ENCODE measurements around the gene PRCC. TPM values are rescaled to one million over a fixed set of nuclear protein-coding genes. Genes with fewer than 3 reads are reported as not detected.

Gene PRCC
- polyA plus RNA-seq, 5 donors: 95.0 to 105 (median 100) TPM

GRCh38 chr1:156794506-156795373 lies 27.4 kb downstream of the PRCC start:
- DNase-seq: no peak

- DNase-seq: no peak
Observed at GRCh38 chr1:156795374-156795733, 28.0 kb downstream of the PRCC start.

- DNase-seq: no peak
Observed at GRCh38 chr1:156795787-156796186, 28.5 kb downstream of the PRCC start.

- no peak for DNase-seq
Observed at GRCh38 chr1:156796340-156797097, 29.2 kb downstream of the PRCC start.

GRCh38 chr1:156797212-156797871 lies 30.0 kb downstream of the PRCC start:
- no peak for DNase-seq

- DNase-seq: no peak
Observed at GRCh38 chr1:156801409-156802121, 34.2 kb downstream of the PRCC start.

- DNase-seq: no peak
Observed at GRCh38 chr1:156802421-156802935, 35.1 kb downstream of the PRCC start.

- no peak for DNase-seq
Observed at GRCh38 chr1:156803086-156803851, 35.9 kb downstream of the PRCC start.

GRCh38 chr1:156804026-156804425 lies 36.7 kb downstream of the PRCC start:
- no peak for DNase-seq

- DNase-seq: no peak
Observed at GRCh38 chr1:156804572-156805243, 37.4 kb downstream of the PRCC start.

GRCh38 chr1:156805766-156806511 lies 38.6 kb downstream of the PRCC start:
- peak in 1 of 2 donors; percentile 42 for DNase-seq

GRCh38 chr1:156806512-156807440 lies 39.4 kb downstream of the PRCC start:
- DNase-seq: no peak

- DNase-seq: no peak
Observed at GRCh38 chr1:156807627-156808026, 40.3 kb downstream of the PRCC start.

- DNase-seq: no peak
Observed at GRCh38 chr1:156808186-156809030, 41.1 kb downstream of the PRCC start.

- no peak for DNase-seq
Observed at GRCh38 chr1:156809281-156809680, 41.9 kb downstream of the PRCC start.

- DNase-seq: no peak
Observed at GRCh38 chr1:156809711-156810366, 42.5 kb downstream of the PRCC start.

- no peak for DNase-seq
Observed at GRCh38 chr1:156811168-156811567, 43.8 kb downstream of the PRCC start.

Data from right lung (tissue), 5 donors.